IMR-90 (cell line): ENCODE data around the gene ADCY9. TPM values are rescaled to one million over a fixed set of nuclear protein-coding genes. Genes with fewer than 3 reads are reported as not detected.

Experiments used
- ATAC-seq: fragments of 200-7000 bp; cut with Tn5 transposase; 2 replicates; pipeline ENCODE4 v1.9.1; 2020; ENCODE audit warnings: low read depth, mild to moderate bottlenecking, moderate library complexity
- BruUV-seq: library from RNA; stranded (reverse); fragments of 400-500 nt; replicated peaks from 2 replicates; lab custom pipeline; 2021; lab: Mats Ljungman, UMichigan
- CTCF ChIA-PET: fragments of 300-600 bp; formaldehyde crosslinking; extraction: SDS; loops from one replicate; lab custom pipeline; 2021; ENCODE audit warnings: antibody characterized with exemption; lab: Yijun Ruan, JAX
- POLR2A ChIA-PET: fragments of 300-600 bp; sonication (Branson Sonifier 250); formaldehyde crosslinking; loops from one replicate; lab custom pipeline; 2022; ENCODE audit warnings: antibody characterized with exemption; ENCODE audit not compliant: unreplicated experiment; lab: Charles Lee
- DNase-seq: peaks from one replicate; pipeline ENCODE4 v3.0.0; 2013
- H2AFZ ChIP-seq: replicated peaks from 2 replicates; pipeline ENCODE3; 2013; ENCODE audit warnings: low read length, mild to moderate bottlenecking; ENCODE audit not compliant: poor library complexity
- H2AK5ac ChIP-seq: 2 replicates; pipeline ENCODE4 v1.6.1; 2013; ENCODE audit warnings: low read depth, low read length, inconsistent platforms
- H2AK9ac ChIP-seq: replicated peaks from 2 replicates; pipeline ENCODE3; 2013; ENCODE audit warnings: mild to moderate bottlenecking, low read depth, low read length, moderate library complexity; ENCODE audit not compliant: poor library complexity
- H2BK120ac ChIP-seq: 2 replicates; pipeline ENCODE4 v1.6.1; 2013; ENCODE audit warnings: low read depth, low read length, inconsistent platforms
- H2BK15ac ChIP-seq: 3 replicates; pipeline ENCODE4 v1.6.1; 2013; ENCODE audit warnings: low read depth, low read length, inconsistent platforms
- H2BK20ac ChIP-seq: 2 replicates; pipeline ENCODE4 v1.6.1; 2013; ENCODE audit warnings: low read depth, mild to moderate bottlenecking, inconsistent platforms, low read length, moderate library complexity
- H2BK5ac ChIP-seq: 2 replicates; pipeline ENCODE4 v1.6.1; 2013; ENCODE audit warnings: mild to moderate bottlenecking, low read depth, low read length, inconsistent platforms; ENCODE audit not compliant: poor library complexity, severe bottlenecking
- H3K14ac ChIP-seq: replicated peaks from 2 replicates; pipeline ENCODE4 v1.6.1; 2013; ENCODE audit warnings: low read depth, low read length, inconsistent platforms
- H3K18ac ChIP-seq: 2 replicates; pipeline ENCODE4 v1.6.1; 2013; ENCODE audit warnings: low read depth, low read length, control low read depth
- H3K23ac ChIP-seq: 2 replicates; pipeline ENCODE4 v1.6.1; 2013; ENCODE audit warnings: low read depth, low read length, inconsistent platforms
- H3K27ac ChIP-seq: 2 replicates; pipeline ENCODE4 v1.5.1; 2013; ENCODE audit warnings: mild to moderate bottlenecking, control low read depth, low read length; ENCODE audit not compliant: insufficient read depth
- H3K27me3 ChIP-seq: 2 replicates; pipeline ENCODE4 v1.6.1; 2013; ENCODE audit warnings: low read length; ENCODE audit not compliant: control insufficient read depth, insufficient read depth
- H3K36me3 ChIP-seq: 2 replicates; pipeline ENCODE4 v1.6.1; 2013; ENCODE audit warnings: low read length, mixed read lengths; ENCODE audit not compliant: control insufficient read depth, insufficient read depth
- H3K4ac ChIP-seq: 2 replicates; pipeline ENCODE4 v1.6.1; 2013; ENCODE audit warnings: low read depth, low read length, inconsistent platforms
- H3K4me1 ChIP-seq: 2 replicates; pipeline ENCODE4 v1.6.1; 2013; ENCODE audit warnings: low read length, mixed read lengths; ENCODE audit not compliant: control insufficient read depth, insufficient read depth
- H3K4me2 ChIP-seq: 2 replicates; pipeline ENCODE4 v1.6.1; 2013; ENCODE audit warnings: low read depth, mild to moderate bottlenecking, control low read depth, low read length, moderate library complexity
- H3K4me3 ChIP-seq: 2 replicates; pipeline ENCODE4 v1.5.1; 2013; ENCODE audit warnings: low read depth, mild to moderate bottlenecking, control low read depth, low read length, moderate library complexity; ENCODE audit not compliant: insufficient read depth
- H3K56ac ChIP-seq: 2 replicates; pipeline ENCODE4 v1.6.1; 2013; ENCODE audit warnings: low read length, inconsistent platforms; ENCODE audit not compliant: insufficient read depth; ENCODE audit errors: extremely low read depth
- H3K79me1 ChIP-seq, 2 experiments: 2 replicates each; pipeline ENCODE4 v1.6.1; 2013; ENCODE audit warnings: low read length in 2 of 2, inconsistent platforms in 1 of 2, low read depth in 1 of 2
- H3K9ac ChIP-seq: 2 replicates; pipeline ENCODE4 v1.6.1; 2013; ENCODE audit warnings: low read depth, low read length, control low read depth
- H3K9me1 ChIP-seq: 2 replicates; pipeline ENCODE4 v1.6.1; 2013; ENCODE audit warnings: low read length, inconsistent platforms; ENCODE audit not compliant: insufficient read depth
- H3K9me3 ChIP-seq: 2 replicates; pipeline ENCODE4 v1.6.1; 2013; ENCODE audit warnings: low read length; ENCODE audit not compliant: control insufficient read depth, insufficient read depth
- H4K20me1 ChIP-seq: 2 replicates; pipeline ENCODE4 v1.6.1; 2013; ENCODE audit warnings: low read length, inconsistent platforms; ENCODE audit not compliant: insufficient read depth
- H4K5ac ChIP-seq: 2 replicates; pipeline ENCODE4 v1.6.1; 2013; ENCODE audit warnings: mild to moderate bottlenecking, low read depth, low read length, control low read depth
- H4K8ac ChIP-seq, 2 experiments: 2 replicates each; pipeline ENCODE4 v1.6.1; 2013; ENCODE audit warnings: low read depth in 2 of 2, low read length in 2 of 2, control low read depth in 1 of 2, inconsistent platforms in 1 of 2
- H4K91ac ChIP-seq: 2 replicates; pipeline ENCODE4 v1.6.1; 2013; ENCODE audit warnings: low read depth, low read length, inconsistent platforms; ENCODE audit not compliant: insufficient read depth
- BHLHE40 ChIP-seq: fragments of 150-350 bp; IDR thresholded peaks from 2 replicates; pipeline ENCODE4 v1.6.1; 2016; ENCODE audit warnings: mild to moderate bottlenecking, low read depth, low read length
- CEBPB ChIP-seq: IDR thresholded peaks from 2 replicates; pipeline ENCODE4 v1.6.1; 2012; ENCODE audit warnings: low read depth, low read length, improper control_type of control experiment
- CHD1 ChIP-seq: IDR thresholded peaks from 2 replicates; pipeline ENCODE4 v1.6.1; 2012; ENCODE audit warnings: low read depth, low read length, improper control_type of control experiment
- CTCF ChIP-seq: conservative IDR thresholded peaks from 2 replicates; pipeline ENCODE4 v1.5.1; 2012; ENCODE audit warnings: mild to moderate bottlenecking, low read depth, low read length, improper control_type of control experiment
- ELK1 ChIP-seq: fragments of 150-350 bp; IDR thresholded peaks from 2 replicates; pipeline ENCODE4 v1.6.1; 2016; ENCODE audit warnings: low read depth, mild to moderate bottlenecking, low read length, moderate library complexity, borderline replicate concordance
- FOS ChIP-seq: fragments of 150-350 bp; IDR thresholded peaks from 2 replicates; pipeline ENCODE4 v1.6.1; 2016; ENCODE audit warnings: low read depth, low read length
- MAZ ChIP-seq: IDR thresholded peaks from 2 replicates; pipeline ENCODE4 v1.6.1; 2012; ENCODE audit warnings: low read depth, mild to moderate bottlenecking, low read length, improper control_type of control experiment, moderate library complexity, borderline replicate concordance
- MXI1 ChIP-seq: IDR thresholded peaks from 2 replicates; pipeline ENCODE4 v1.6.1; 2012; ENCODE audit warnings: low read depth, mild to moderate bottlenecking, low read length, moderate library complexity, borderline replicate concordance
- NFE2L2 ChIP-seq: fragments of 150-350 bp; IDR thresholded peaks from 2 replicates; pipeline ENCODE4 v1.6.1; 2016; ENCODE audit warnings: low read depth, mild to moderate bottlenecking, low read length
- POLR2A ChIP-seq: IDR thresholded peaks from 2 replicates; pipeline ENCODE4 v1.6.1; 2012; ENCODE audit warnings: mild to moderate bottlenecking, low read depth, low read length
- RCOR1 ChIP-seq: IDR thresholded peaks from 2 replicates; pipeline ENCODE4 v1.6.1; 2012; ENCODE audit warnings: mild to moderate bottlenecking, low read length, improper control_type of control experiment; ENCODE audit not compliant: insufficient replicate concordance
- RFX5 ChIP-seq: IDR thresholded peaks from 2 replicates; pipeline ENCODE4 v1.8.0; 2012; ENCODE audit warnings: low read depth, mild to moderate bottlenecking, low read length, moderate library complexity
- SMC3 ChIP-seq: fragments of 150-350 bp; IDR thresholded peaks from 2 replicates; pipeline ENCODE4 v1.6.1; 2016; ENCODE audit warnings: low read depth, mild to moderate bottlenecking, antibody characterized with exemption, low read length, moderate library complexity
- USF2 ChIP-seq: fragments of 150-350 bp; IDR thresholded peaks from 2 replicates; pipeline ENCODE4 v1.6.1; 2017; ENCODE audit warnings: mild to moderate bottlenecking, antibody characterized with exemption, low read length, low read depth
- WGBS, 2 experiments: methylation state at CpG; one replicate each; pipeline versions ENCODE4 v1.1.5 to v1.1.7; 2013; ENCODE audit warnings: missing lambda C conversion rate in 2 of 2; ENCODE audit not compliant: insufficient read length in 1 of 2; ENCODE audit errors: extremely low coverage in 2 of 2; 5-methylcytosine and 5-hydroxymethylcytosine counted together
- dilution Hi-C: fragments of 300-500 bp; cut with HindIII; formaldehyde crosslinking; loops from one replicate; pipeline ENCODE4 v1.14.3; 2018; ENCODE audit warnings: low sequenced_read_pairs; ENCODE audit not compliant: unreplicated experiment
- in situ Hi-C: fragments of 300-500 bp; cut with MboI; formaldehyde crosslinking; loops from 3 replicates; pipeline ENCODE4 v1.14.3; 2019; ENCODE audit warnings: low sequenced_read_pairs, inconsistent platforms, mixed read lengths
- intact Hi-C: fragments of 100-400 bp; cut with micrococcal nuclease; formaldehyde crosslinking; loops from 2 replicates; pipeline ENCODE4 v1.10.0; 2022
- polyA plus RNA-seq, 3 experiments: library from polyadenylated mRNA; depleted of rRNA; stranded (reverse); fragments of >200 nt; gene quantifications; 2 replicates each; pipeline ENCODE4 v1.2.3, GENCODE V29; 2012; ENCODE audit warnings: low replicate concordance in 1 of 3
- total RNA-seq: library from RNA; depleted of rRNA; stranded (reverse); fragments of >200 nt; gene quantifications from 2 replicates; pipeline ENCODE4 v1.2.3, GENCODE V29; 2012

Gene ADCY9
- total and polyA plus RNA-seq, 2 of the 4 experiments (the other 2 are of a cell fraction), result 5.4 to 12.5 TPM

- 0 out of 2 replicates have a peak, but pooled peaks cover 3% of the 10 kb centered on the region for H3K9me1 ChIP-seq
- H3K4me2 ChIP-seq, result no peak overlapping the region
- ATAC-seq, result no peak
- H4K91ac ChIP-seq, result no peak overlapping the region
- POLR2A ChIA-PET, result no interaction called here
- H3K4ac ChIP-seq, result no peak overlapping the region
- intact Hi-C loops (loop anchor here (10.0 kb wide), 1 partner anchor 187 kb away; no protein-coding TSS in a partner anchor), dilution Hi-C loops (no loop called here), in situ Hi-C loops (loop anchor here (10.0 kb wide), 2 partner anchors 267 to 347 kb away; no protein-coding TSS in a partner anchor)
- 97% methylated on average over 5 of the region's 9 CpGs; no CpG with 5 or more reads in 1 of the 2 experiments for WGBS, 2 experiments
- no TSS peak for BruUV-seq
- TF ChIP-seq USF2, result no peak
- TF ChIP-seq CHD1, result no peak
- TF ChIP-seq CEBPB, result no peak
- TF ChIP-seq RFX5, result no peak
- no peak for TF ChIP-seq NFE2L2
- no peak for TF ChIP-seq RCOR1
- TF ChIP-seq BHLHE40, result no peak
- no peak for TF ChIP-seq ELK1
- TF ChIP-seq POLR2A, result no peak
- no peak for TF ChIP-seq MXI1
- no peak for TF ChIP-seq MAZ
- TF ChIP-seq CTCF, result no peak
- TF ChIP-seq FOS, result no peak
- TF ChIP-seq SMC3, result no peak
- no peak overlapping the region for H2BK20ac ChIP-seq
- no peak overlapping the region for H4K5ac ChIP-seq
- H3K9me3 ChIP-seq, result no peaks in the 10 kb centered on the region
- no peak overlapping the region for H3K27ac ChIP-seq
- no peak overlapping the region for H2BK5ac ChIP-seq
- H2AK5ac ChIP-seq, result no peak overlapping the region
- no peak overlapping the region for H3K23ac ChIP-seq
- no peak for DNase-seq
- H3K56ac ChIP-seq, result no peak overlapping the region
- peaks cover 23% of the 10 kb centered on the region for H3K36me3 ChIP-seq
- H3K27me3 ChIP-seq, result no peaks in the 10 kb centered on the region
- H2BK15ac ChIP-seq, result no peak overlapping the region
- no peak overlapping the region for H3K4me3 ChIP-seq
- H3K9ac ChIP-seq, result no peak overlapping the region
- no peaks in the 10 kb centered on the region; the same call in 1 of the 2 replicates for H3K4me1 ChIP-seq
- H3K79me1 ChIP-seq, result peaks cover 0 to 3% of the 10 kb centered on the region in 2 experiments; a peak in 1 of 4 replicates
- H3K14ac ChIP-seq, result no peak overlapping the region
- H4K20me1 ChIP-seq, result no peaks in the 10 kb centered on the region
- H2AFZ ChIP-seq, result no peak overlapping the region
- no peak overlapping the region for H2BK120ac ChIP-seq
- no peak overlapping the region for H4K8ac ChIP-seq
- no peak overlapping the region for H3K18ac ChIP-seq
- CTCF ChIA-PET, result no interaction called here
- no peak overlapping the region for H2AK9ac ChIP-seq
Observed at GRCh38 chr16:3988011-3988410, 128.2 kb downstream of the ADCY9 start.
